COLO668 (cell line): ENCODE measurements around the gene ADAMTS17.

Experiments used
- DNase-seq: peaks from one replicate; lab custom pipeline; 2025; ENCODE audit not compliant: unreplicated experiment; lab: John Stamatoyannopoulos, UW

The ADAMTS17 gene

DNA sequence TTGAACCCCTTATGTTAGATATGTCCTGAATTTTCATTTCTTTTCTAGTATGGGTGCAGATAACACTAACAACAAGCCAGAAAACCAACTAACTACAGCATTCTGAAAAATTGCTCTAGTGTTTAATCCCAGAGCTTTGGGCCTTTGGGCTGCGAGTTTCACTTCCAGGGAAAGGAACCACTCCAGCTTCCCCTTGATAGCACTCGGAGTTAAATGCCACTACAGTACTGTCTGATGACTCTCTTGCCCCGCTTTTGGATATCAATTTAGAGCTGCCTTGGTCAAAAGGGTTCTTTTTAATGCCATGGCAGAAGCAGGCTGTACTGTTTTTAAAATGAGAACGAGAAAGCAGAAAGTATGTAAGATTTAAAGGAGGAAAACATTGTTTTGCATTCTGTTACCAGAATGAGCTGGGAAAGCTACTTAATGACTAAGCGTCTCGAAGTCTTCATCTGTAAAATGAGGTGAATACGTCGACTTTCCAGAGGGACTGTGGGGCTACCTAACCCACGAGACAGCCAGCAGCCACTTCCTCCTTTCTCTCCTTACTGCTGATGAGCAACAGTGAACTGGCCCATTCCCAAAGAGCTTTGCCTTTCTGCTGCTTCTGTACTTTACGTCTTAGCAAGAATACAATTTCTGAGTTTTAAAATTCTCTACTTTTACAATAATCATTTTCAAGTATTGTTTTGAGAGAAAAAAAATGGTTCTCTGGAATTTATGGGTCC lies 309.3 kb downstream of the ADAMTS17 start:
- no peak for DNase-seq

DNA sequence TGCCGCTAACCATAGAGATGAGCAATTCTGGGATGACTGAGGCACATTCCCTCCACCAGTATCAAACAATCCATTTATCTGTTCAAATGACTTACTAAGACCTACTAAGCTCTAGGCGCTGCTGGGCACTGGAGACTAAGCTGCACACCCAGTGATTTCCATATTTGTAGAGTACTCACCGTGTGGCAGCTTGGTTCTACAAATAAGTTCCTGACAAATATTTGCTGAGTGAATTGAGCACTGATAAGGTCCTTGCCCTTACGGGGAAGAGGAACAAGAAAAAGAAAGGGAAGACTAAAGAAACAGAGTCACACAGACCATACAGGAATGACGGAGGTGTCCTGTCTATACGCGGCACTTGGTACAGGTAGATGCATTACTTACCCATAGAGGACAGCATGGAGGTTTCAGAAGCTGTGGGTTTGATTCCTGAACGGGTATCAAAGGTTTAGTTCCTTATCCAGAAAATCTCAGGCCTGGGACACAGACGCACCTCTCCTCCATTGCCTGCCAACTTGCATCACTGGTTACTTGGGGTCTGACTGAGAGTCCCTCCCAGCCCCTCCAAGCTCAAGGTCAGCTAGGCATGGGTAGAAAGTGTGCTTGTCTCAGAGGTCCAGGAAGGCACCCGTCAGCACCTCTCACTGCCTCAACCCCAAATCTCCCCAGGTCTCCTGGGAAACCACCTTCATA lies 310.0 kb downstream of the ADAMTS17 start:
- no peak for DNase-seq

DNA sequence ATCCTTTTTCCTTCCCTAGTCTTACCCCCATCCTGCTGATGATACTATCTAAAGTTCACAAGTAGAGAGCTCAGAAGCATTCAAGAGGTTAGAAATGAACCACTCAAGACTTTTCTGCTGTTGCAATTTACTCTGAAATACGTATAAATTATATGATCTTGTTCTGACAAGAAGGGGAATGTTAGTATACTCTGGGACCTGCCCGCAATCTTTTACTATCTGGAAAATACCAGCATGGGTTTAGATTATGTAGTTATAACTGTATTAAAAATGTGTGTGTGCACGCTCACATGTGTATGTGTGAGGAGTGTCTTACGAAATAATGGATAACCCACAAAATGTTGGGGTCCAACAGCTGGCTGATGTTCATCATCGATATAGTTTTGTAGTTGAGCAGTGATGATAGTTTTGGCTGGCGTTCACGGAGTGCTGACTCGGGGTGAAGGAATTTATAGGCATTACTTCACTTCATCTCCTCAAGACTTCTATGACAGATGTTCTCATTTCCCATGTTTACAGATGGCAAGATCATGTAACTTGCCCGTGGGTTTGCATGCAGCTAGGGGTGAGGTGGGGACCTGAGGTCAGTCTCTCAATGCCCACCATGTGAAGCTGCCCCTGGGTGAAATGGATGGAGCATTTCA lies 311.1 kb downstream of the ADAMTS17 start:
- no peak for DNase-seq

DNA sequence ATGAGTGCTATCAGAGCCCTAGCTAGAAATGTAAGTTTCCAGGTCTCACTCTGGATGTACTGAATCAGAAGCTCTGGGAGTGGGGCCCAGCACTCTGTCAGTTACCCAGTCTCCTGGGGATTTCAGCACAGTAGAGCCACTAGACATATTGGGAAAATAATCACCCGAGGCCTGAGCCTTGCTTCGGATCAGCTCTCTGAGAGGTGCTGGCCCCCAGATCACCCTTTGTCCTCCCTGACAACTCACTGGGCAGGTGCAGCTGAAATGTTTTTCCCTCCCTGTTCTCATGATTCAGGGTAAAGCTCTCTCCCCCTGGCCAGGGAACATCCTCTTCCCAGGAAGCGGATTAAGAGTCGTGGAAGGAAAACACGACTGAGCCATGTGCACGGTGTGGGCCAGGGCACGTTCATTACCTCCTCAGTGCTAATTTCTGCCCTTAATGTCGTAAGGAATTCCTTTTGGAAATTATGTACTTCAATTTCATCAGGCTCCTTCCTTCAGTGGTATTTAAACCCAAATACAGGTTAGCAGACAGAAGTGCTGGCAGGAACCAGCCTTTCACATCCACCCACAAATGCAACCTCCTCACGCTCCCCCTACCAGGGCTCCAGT lies 311.8 kb downstream of the ADAMTS17 start:
- no peak for DNase-seq

DNA sequence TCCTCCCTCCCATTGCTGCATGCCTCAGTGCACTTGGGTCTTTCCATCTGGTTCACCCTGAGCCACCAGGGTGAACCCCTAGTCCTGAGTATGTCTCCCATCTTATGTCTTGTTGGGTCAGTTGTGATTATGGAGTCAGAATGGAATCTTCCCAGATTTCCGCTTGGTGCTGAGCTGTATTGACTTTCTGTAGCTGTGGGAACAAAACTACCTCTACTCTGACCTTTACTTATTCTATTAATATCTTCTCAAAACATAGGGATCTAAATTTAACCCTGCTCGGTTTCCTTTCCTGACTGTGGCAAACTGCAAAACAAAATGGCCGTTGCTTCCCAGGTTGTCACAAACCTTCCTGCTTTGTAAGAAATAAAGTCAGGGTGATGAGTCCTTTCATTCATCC lies 312.7 kb downstream of the ADAMTS17 start:
- DNase-seq = no peak

DNA sequence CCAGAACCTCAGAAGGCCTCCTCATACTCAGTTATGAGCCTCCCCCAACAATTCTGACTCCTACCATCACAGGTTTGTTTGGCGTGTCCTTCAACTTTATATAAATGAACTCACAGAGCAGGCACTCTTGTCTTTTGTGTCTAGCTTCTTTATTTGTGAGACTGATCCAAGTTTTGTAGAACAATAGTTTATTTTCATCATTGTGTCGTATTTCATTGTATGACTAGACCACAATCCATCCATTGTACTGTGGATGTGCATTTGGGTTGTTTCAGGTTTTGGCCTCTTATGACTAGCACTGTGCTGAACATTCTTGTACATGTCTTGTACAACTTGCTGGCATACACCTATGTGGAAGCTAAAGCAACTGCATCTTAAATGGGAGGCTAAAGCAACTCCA lies 315.7 kb downstream of the ADAMTS17 start:
- DNase-seq = no peak

DNA sequence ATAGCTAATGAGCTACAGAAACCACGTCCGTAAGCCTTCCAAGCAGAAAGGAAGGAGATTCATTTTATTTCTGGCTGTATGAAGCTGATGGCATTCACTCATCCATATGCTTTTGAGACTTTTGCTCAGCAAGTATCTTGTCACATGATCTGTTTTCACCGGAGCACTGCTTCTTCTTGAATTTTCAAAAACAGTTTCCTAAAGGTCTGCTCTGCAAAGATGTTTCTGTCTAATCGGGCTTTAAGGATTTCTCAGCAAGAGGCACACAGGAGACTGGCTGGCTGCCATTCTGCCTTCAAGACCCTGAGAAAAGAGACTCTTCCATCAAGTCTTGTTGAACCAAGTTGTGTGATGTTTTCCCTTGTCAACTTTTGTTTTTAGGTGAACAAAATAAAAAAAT lies 319.0 kb downstream of the ADAMTS17 start:
- DNase-seq = no peak

DNA sequence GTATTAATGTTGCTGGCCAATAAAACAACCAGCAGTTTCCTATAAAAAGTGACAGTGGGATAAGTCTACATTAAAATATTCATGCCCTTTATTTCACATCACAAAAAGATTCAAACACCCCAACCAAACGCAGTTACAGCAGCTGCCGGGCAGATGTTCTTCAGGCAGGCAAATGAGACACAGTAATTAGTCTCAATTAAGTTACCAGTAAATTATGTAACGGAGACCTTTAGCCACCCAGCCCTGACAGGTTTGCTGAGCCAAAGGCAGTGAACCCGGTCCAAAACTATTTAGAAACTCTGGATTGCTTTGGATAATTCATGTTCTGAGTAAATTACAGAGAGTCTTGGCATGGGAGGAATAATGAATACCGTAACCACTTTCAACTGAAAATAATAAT lies 319.4 kb downstream of the ADAMTS17 start:
- no peak for DNase-seq

DNA sequence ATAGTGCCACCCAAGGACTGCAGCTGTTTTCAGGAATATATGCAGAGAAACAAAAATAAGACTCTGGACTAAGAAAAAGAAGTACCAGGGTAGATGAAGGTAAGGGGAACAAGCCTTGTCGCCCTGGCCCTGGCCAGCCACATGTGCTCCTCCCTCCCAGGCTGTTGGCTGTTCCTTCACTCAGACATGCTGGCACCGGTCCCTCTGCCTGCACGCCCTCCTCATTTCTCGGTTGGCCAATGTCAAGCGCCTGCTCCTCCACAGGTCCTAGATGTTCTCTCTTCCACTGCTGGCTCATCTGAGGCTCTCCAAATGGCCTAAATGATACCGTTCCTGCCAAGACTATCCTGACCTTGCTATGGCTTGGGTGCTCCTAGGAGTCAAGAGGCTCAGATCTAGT lies 320.1 kb downstream of the ADAMTS17 start:
- no peak for DNase-seq

DNA sequence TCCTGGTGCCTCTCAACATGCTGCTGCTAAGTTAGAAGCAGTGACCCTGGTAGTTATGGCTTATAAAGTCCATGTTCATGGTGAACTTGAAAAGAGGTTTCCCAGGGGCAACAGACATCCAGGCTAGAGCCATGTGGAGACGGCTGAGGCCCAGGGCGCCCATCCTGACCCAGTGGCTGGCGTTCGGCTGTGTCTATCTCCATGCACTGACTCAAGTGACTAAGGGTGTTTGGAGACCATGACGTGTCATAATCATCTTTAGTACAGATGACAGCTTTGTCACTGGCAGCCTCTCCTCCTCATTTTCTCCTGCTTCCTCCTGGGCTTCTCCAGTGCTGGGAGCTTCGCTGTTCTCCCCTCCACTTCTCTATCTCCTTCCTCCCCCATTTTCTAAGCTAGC lies 321.2 kb downstream of the ADAMTS17 start:
- no peak for DNase-seq

DNA sequence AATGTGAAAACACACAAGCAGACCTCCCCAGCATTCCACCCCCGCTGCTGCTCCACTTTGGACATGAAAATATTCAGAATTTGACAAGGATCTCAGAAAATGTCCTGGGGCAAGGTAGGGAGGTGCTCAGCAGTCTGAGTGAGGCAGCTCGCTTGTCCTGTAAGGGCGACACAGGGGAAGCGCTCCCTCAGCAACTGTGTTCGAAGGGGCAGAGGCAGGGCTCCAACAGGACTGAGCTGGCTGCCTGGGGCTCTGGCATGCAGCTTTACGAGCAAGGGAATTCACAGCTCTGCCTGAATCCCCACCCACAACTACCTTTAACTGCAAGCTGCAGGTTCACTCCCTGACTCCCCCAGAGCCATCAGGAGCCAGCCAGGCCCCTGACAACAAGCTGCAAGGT lies 321.6 kb downstream of the ADAMTS17 start:
- no peak for DNase-seq

DNA sequence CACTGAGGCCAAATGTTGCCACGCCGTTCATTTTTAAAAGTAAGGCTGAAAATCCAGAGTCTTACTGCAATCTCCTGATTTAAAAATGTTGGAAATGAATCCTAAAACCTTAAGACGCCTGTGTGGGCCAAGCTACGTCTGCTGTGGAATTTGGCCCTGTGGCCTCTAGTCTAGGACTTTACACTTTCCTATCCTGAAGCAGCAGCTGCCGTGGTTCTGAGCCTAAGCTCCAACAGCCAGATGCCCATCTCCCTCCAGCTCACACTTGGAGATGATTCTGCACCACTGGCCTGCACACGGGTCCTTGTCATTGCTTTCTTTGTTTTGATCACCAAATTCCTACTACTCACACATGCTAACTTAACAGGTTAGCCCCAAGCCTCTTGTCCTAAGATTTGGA lies 322.2 kb downstream of the ADAMTS17 start:
- no peak for DNase-seq

DNA sequence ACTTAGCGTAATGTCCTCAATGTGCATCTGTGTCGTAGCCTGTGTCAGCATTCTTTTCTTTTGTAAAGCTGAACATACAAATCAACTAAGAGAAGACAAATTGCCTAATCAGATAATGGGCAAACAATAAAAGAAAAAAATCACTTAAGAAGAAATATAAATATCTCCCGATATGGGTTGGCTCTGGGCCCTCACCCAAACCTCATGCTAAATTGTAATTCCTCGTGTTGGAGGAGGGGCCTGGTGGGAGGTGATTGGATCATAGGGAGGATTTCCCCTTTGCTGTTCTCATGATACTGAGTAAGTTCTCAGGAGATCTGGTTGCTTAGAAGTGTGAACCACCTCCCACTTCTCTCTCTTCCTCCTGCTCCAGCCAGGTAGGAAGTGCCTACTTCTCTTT lies 323.6 kb downstream of the ADAMTS17 start:
- no peak for DNase-seq

DNA sequence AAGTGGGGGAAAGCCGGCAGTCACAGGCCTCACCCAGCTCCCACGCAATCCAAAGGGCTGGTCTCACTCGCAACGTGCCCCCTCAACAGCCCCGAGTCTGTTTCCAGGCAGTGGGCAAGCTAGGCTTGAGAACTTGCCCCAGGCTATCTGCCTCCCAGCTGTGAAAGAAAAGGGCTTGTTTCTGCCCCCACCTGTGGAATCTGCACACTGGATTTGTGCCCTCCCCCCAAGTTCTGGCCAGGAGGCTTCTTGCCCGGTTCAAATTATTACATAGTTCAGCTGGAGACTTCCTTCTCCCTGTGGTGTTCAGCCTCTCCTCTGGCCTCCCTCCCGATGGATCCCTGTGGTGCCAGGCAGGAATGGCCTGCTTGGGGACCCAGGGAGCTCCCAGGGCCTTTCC lies 324.6 kb downstream of the ADAMTS17 start:
- DNase-seq = no peak

DNA sequence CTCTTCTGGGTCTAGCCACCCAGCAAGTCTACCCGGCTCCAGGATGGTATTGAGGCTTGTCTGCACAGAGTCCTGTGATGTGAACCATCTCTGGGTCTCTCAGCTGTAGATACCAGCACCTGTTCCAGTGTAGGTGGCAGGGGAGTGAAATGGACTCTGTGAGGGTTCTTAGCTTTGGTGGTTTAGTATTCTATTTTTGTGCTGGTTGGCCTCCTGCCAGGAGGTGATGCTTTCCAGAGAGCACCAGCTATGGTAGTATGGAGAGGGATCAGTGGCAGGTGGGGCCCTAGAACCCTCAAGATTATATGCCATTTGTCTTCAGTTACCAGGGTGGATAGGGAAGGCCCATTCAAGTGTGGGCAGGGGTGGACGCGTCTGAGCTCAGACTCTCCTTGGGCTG lies 325.1 kb downstream of the ADAMTS17 start:
- DNase-seq = no peak

DNA sequence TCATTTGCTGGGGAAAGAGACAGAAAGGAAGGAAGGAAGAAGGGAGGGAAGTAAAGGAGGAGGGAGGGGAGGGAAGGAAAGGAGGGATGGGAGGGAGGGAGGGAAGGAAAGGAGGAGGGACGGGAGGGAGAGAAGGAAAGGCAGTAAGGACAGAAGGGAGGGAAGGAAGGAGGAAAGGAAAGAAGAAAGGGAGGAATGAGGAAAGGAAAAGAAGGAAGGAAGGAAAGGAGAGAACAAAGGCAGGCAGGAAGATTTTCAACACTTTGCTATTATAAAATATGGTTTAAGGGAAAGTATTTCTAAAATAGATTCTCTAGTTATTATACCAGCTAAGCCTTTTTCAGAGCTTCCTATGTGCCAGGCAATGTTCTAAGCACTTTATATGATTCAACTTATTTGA lies 330.5 kb downstream of the ADAMTS17 start:
- no peak for DNase-seq

DNA sequence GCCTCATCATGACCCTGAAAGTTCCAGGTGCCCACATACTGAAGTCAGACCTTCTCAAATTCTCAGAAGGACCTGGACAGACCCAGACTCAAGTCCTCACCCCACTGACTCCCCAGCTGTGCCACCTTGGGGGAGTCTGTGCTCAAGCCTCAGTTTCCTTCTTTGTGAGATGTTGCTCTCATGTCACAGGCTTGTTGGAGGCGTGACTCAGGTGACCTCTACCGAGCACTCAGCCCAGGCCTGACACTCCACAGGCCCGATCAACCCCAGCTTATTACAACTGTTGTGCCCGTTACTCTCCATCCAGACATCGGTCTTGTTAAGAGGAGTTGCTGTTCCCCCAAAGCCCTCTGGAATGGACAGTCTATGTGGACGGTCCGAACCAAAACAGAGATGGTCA lies 332.4 kb downstream of the ADAMTS17 start:
- no peak for DNase-seq

DNA sequence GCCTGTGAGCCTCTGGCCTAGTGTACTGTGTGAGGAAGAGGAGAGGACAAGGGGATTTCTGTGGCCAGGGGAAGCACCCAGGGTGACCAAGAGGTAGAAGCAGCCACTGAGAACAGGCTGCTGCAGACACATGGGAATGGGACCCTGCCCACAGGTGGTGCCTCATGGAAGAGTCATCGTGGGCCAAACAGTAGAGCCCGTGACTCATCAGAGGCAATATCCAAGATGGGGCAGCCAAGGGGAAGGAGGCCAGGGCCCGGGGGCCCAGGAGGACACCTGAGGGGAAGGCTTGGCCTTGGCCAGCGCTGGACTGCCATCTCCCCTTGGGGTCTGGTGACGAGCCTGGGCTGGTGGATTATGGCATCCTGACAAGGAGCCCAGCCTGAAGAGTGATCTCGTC lies 333.5 kb downstream of the ADAMTS17 start:
- no peak for DNase-seq

DNA sequence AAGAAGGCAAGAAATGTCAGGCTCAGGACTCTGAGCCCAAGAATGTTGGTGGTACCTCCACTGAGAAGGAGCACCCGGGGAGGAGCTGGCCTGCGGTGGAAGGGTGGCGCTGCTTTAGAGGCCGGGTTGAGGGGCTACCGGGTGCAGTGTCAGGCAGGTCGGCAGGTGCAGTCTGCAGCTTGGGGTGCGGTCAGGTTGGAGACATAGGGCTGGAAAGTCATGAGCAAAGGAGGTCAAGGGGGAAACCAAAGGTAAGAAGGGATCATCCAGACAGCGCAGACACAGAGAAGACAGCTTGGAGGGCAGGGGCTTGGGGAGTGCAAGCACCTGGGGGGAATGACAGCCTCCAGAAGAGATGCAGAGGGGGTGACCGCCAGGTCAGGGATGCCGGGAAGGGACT lies 334.2 kb downstream of the ADAMTS17 start:
- no peak for DNase-seq

DNA sequence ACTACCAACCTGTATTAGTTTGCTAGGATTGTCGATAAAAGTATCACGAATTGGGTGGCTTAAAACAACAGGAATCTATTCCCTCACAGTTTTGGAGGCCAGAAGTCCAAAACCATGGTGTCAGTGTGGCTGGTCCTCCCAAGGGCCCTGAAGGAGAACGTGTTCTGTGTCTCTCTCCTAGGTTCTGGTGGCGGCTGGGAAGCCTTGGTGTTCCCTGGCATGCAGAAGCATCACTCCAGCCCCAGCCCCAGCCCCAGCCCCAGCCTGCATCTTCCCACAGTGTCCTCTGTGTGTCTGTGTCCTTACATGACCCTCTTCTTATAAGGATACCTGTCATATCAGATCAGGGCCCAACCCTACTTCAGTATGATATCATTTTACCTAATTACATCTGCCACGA lies 336.1 kb downstream of the ADAMTS17 start:
- no peak for DNase-seq

DNA sequence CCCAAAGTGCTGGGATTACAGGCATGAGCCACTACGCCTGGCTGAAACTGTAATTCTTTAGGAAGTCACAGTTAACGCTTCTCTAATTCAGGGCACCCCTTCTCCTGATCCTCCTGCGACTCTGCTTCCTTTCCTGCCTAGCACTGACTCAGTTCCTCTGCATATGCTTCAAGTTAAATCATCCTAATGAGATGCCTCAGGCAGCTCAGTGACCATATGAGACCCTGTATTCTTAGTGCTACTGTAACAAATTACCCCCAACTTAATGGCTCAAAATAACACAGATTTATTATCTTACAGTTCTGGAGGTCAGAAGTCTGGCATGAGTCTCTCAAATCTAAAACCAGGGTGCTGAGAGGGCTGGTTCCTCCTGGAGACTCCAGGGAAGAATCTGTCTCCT lies 336.8 kb downstream of the ADAMTS17 start:
- no peak for DNase-seq
